ENCODE data around the gene CEP192.

DNA sequence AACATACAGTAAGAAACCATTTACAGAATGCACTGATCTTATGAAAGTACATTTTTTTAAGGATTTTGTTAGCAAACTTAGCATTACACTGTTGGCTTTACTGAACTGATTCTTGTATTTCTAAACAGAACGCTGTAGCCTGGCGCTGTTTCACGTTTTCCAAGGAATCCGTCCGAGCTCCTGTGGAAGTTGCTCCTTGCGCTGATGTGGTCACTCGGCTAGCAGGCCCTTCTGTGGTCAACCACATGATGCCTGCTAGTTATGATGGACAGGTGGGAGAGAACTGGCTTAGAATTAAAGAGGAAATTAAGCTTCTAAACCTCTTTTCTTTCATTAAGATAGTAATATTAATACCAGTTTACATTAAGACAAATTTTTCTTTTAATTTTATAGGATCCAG lies 76.8 kb downstream of the CEP192 start:
- no peak for TF ChIP-seq EZH2 (IDR thresholded peaks at IDR 0.05; ENCODE audit: borderline replicate concordance, insufficient read depth, low read depth, low read length, poor library complexity, severe bottlenecking)
- TF ChIP-seq, protein P1, sequence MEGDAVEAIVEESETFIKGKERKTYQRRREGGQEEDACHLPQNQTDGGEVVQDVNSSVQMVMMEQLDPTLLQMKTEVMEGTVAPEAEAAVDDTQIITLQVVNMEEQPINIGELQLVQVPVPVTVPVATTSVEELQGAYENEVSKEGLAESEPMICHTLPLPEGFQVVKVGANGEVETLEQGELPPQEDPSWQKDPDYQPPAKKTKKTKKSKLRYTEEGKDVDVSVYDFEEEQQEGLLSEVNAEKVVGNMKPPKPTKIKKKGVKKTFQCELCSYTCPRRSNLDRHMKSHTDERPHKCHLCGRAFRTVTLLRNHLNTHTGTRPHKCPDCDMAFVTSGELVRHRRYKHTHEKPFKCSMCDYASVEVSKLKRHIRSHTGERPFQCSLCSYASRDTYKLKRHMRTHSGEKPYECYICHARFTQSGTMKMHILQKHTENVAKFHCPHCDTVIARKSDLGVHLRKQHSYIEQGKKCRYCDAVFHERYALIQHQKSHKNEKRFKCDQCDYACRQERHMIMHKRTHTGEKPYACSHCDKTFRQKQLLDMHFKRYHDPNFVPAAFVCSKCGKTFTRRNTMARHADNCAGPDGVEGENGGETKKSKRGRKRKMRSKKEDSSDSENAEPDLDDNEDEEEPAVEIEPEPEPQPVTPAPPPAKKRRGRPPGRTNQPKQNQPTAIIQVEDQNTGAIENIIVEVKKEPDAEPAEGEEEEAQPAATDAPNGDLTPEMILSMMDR (IDR thresholded peaks at IDR 0.05): no peak
